Esophagus muscularis mucosa (tissue), 3 donors: Measurements from ENCODE around the gene ACSM2B.
"Not testable (repeated sequence)": the region's sequence is repeated elsewhere in the genome, so short reads cannot be mapped to it uniquely, and the experiment has no call there.

Experiments
- POLR2A ChIP-seq: fragments of 450-650 bp; IDR thresholded peaks from one replicate; pipeline ENCODE4 v1.6.1; 2017; ENCODE audit warnings: antibody characterized with exemption, moderate library complexity, mild to moderate bottlenecking, low read depth
- POLR2AphosphoS5 ChIP-seq, 2 donors: sonication (generic); formaldehyde crosslinking; IDR thresholded peaks; one replicate each; pipeline ENCODE4 v1.6.1; 2017; ENCODE audit warnings: antibody characterized with exemption in 2 of 2
- TF ChIP-seq, protein P1 (sequence below), 3 experiments: fragments of 200-600 bp in 2 of 3; fragments of 450-650 bp in 1 of 3; sonication (generic) in 2 of 3; IDR thresholded peaks; one replicate each; pipeline ENCODE4 v1.5.1; 2017 to 2019; ENCODE audit warnings: antibody characterized with exemption in 3 of 3, mild to moderate bottlenecking in 2 of 3, moderate library complexity in 1 of 3

- TF ChIP-seq POLR2A, result not testable (repeated sequence)
- TF ChIP-seq, protein P1, sequence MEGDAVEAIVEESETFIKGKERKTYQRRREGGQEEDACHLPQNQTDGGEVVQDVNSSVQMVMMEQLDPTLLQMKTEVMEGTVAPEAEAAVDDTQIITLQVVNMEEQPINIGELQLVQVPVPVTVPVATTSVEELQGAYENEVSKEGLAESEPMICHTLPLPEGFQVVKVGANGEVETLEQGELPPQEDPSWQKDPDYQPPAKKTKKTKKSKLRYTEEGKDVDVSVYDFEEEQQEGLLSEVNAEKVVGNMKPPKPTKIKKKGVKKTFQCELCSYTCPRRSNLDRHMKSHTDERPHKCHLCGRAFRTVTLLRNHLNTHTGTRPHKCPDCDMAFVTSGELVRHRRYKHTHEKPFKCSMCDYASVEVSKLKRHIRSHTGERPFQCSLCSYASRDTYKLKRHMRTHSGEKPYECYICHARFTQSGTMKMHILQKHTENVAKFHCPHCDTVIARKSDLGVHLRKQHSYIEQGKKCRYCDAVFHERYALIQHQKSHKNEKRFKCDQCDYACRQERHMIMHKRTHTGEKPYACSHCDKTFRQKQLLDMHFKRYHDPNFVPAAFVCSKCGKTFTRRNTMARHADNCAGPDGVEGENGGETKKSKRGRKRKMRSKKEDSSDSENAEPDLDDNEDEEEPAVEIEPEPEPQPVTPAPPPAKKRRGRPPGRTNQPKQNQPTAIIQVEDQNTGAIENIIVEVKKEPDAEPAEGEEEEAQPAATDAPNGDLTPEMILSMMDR (IDR thresholded peaks at IDR 0.05), result not testable (repeated sequence)
- TF ChIP-seq POLR2AphosphoS5 (IDR thresholded peaks at IDR 0.05), result peak; percentile 48 to 90
Observed at GRCh38 chr16:20587645-20588074, 11.5 kb upstream of the ACSM2B start.
